Breast epithelium (tissue), 4 donors: ENCODE measurements around the gene AKT1S1. TPM values are rescaled to one million over a fixed set of nuclear protein-coding genes. Genes with fewer than 3 reads are reported as not detected.

ENCODE experiments used
- DNase-seq, 2 donors: peaks; one replicate each; pipeline ENCODE4 v3.0.0-alpha.2; 2019; ENCODE audit warnings: low spot score in 2 of 2
- H3K27ac ChIP-seq, 2 donors: fragments of 200-600 bp; sonication (generic) in 1 of 2; one replicate each; pipeline ENCODE4 v1.5.1; 2016 to 2019; ENCODE audit warnings: mild to moderate bottlenecking in 1 of 2
- H3K27me3 ChIP-seq, 2 donors: fragments of 200-600 bp; sonication (generic) in 1 of 2; one replicate each; pipeline versions ENCODE4 v1.5.1 to v1.6.0; 2017 to 2019; ENCODE audit warnings: control low read depth in 1 of 2, mild to moderate bottlenecking in 1 of 2
- H3K36me3 ChIP-seq: fragments of 200-600 bp; one replicate; pipeline ENCODE4 v1.5.1; 2019
- H3K4me1 ChIP-seq, 2 donors: fragments of 200-600 bp; sonication (generic); one replicate each; pipeline ENCODE4 v1.5.1; 2016 to 2019; ENCODE audit warnings: control low read depth in 1 of 2
- H3K4me3 ChIP-seq, 3 donors: fragments of 200-600 bp; sonication (generic); 1 replicate in 2 of 3; 2 replicates in 1 of 3; pipeline ENCODE4 v1.5.1; 2016 to 2019; ENCODE audit warnings: mild to moderate bottlenecking in 3 of 3, moderate library complexity in 2 of 3
- H3K9me3 ChIP-seq, 2 donors: fragments of 200-600 bp; sonication (generic) in 1 of 2; one replicate each; pipeline ENCODE4 v1.5.1; 2016 to 2019; ENCODE audit warnings: control low read depth in 1 of 2
- CTCF ChIP-seq, 3 donors: fragments of 450-650 bp; IDR thresholded peaks; one replicate each; pipeline ENCODE4 v1.5.1; 2016 to 2017; ENCODE audit warnings: antibody characterized with exemption in 3 of 3, mild to moderate bottlenecking in 3 of 3, moderate library complexity in 3 of 3
- POLR2A ChIP-seq: fragments of 450-650 bp; IDR thresholded peaks from one replicate; pipeline ENCODE4 v1.6.1; 2016; ENCODE audit warnings: antibody characterized with exemption, mild to moderate bottlenecking, moderate library complexity
- POLR2AphosphoS5 ChIP-seq, 3 donors: sonication (generic); formaldehyde crosslinking; IDR thresholded peaks; one replicate each; pipeline ENCODE4 v1.6.1; 2017; ENCODE audit warnings: antibody characterized with exemption in 3 of 3
- intact Hi-C: fragments of 100-400 bp; cut with DNase I; formaldehyde crosslinking; loops from one replicate; pipeline ENCODE4 v1.15.1; 2023; ENCODE audit warnings: low total_unique reads
- total RNA-seq, 3 donors: library from RNA; depleted of rRNA; stranded (reverse); fragments of >200 nt; gene quantifications; one replicate each; pipeline ENCODE4 v1.1.0, GENCODE V29; 2016

Gene AKT1S1
- total RNA-seq, 3 donors from 2014 or later, result 11.9 to 13.8 (median 12.5) TPM

- no peak for DNase-seq
- intact Hi-C loops, result no loop called here
Observed at GRCh38 chr19:49835562-49835961, 41.6 kb downstream of the AKT1S1 start.

GRCh38 chr19:49833599-49833998 lies 43.6 kb downstream of the AKT1S1 start:
- H3K36me3 ChIP-seq, result no peaks in the 10 kb centered on the region
- TF ChIP-seq POLR2AphosphoS5 (IDR thresholded peaks at IDR 0.05) (no peak), CTCF (IDR thresholded peaks at IDR 0.05) (no peak), POLR2A (no peak)
- intact Hi-C loops, result no loop called here
- H3K27me3 ChIP-seq, result no peaks in the 10 kb centered on the region
- H3K9me3 ChIP-seq, result no peaks in the 10 kb centered on the region
- no peak overlapping the region for H3K27ac ChIP-seq
- no peaks in the 10 kb centered on the region for H3K4me1 ChIP-seq
- no peak overlapping the region for H3K4me3 ChIP-seq
- no peak for DNase-seq

More at GRCh38 chr19:49835562-49835961, 41.6 kb downstream of the AKT1S1 start:
- Histone ChIP-seq H3K9me3 (no peaks in the 10 kb centered on the region), H3K27ac (no peak overlapping the region), H3K4me1 (no peaks in the 10 kb centered on the region), H3K4me3 (no peak overlapping the region), H3K36me3 (no peaks in the 10 kb centered on the region), H3K27me3 (no peaks in the 10 kb centered on the region)
- no peak for TF ChIP-seq POLR2AphosphoS5 (IDR thresholded peaks at IDR 0.05)

- Histone ChIP-seq H3K4me3 (no peak overlapping the region), H3K27ac (no peak overlapping the region), H3K4me1 (no peaks in the 10 kb centered on the region), H3K9me3 (no peaks in the 10 kb centered on the region), H3K36me3 (no peaks in the 10 kb centered on the region), H3K27me3 (no peaks in the 10 kb centered on the region)
- DNase-seq, result no peak
- intact Hi-C loops, result no loop called here
- TF ChIP-seq POLR2A (no peak), CTCF (IDR thresholded peaks at IDR 0.05) (no peak), POLR2AphosphoS5 (IDR thresholded peaks at IDR 0.05) (no peak)
Observed at GRCh38 chr19:49832556-49832955, 44.6 kb downstream of the AKT1S1 start.

GRCh38 chr19:49831592-49831991 lies 45.6 kb downstream of the AKT1S1 start:
- TF ChIP-seq POLR2A (no peak), CTCF (IDR thresholded peaks at IDR 0.05) (no peak), POLR2AphosphoS5 (IDR thresholded peaks at IDR 0.05) (no peak)
- Histone ChIP-seq H3K27me3 (no peaks in the 10 kb centered on the region), H3K27ac (no peak overlapping the region), H3K36me3 (no peaks in the 10 kb centered on the region), H3K9me3 (no peaks in the 10 kb centered on the region), H3K4me1 (no peaks in the 10 kb centered on the region), H3K4me3 (no peak overlapping the region)
- no peak for DNase-seq
- intact Hi-C loops, result no loop called here

GRCh38 chr19:49830766-49831165 lies 46.4 kb downstream of the AKT1S1 start:
- no peaks in the 10 kb centered on the region for H3K4me1 ChIP-seq
- intact Hi-C loops, result no loop called here
- H3K4me3 ChIP-seq, result no peak overlapping the region
- H3K27ac ChIP-seq, result no peak overlapping the region
- H3K27me3 ChIP-seq, result no peaks in the 10 kb centered on the region
- no peaks in the 10 kb centered on the region for H3K36me3 ChIP-seq
- DNase-seq, result no peak
- H3K9me3 ChIP-seq, result no peaks in the 10 kb centered on the region
- no peak for TF ChIP-seq POLR2A
- no peak for TF ChIP-seq POLR2AphosphoS5 (IDR thresholded peaks at IDR 0.05)
- no peak for TF ChIP-seq CTCF (IDR thresholded peaks at IDR 0.05)

GRCh38 chr19:49829721-49830120 lies 47.4 kb downstream of the AKT1S1 start:
- no peaks in the 10 kb centered on the region for H3K9me3 ChIP-seq
- H3K27ac ChIP-seq, result no peak overlapping the region
- DNase-seq, result no peak
- no peaks in the 10 kb centered on the region for H3K27me3 ChIP-seq
- H3K4me1 ChIP-seq, result no peaks in the 10 kb centered on the region
- no peak overlapping the region for H3K4me3 ChIP-seq
- intact Hi-C loops, result no loop called here
- no peak for TF ChIP-seq CTCF (IDR thresholded peaks at IDR 0.05)
- TF ChIP-seq POLR2A, result no peak
- no peak for TF ChIP-seq POLR2AphosphoS5 (IDR thresholded peaks at IDR 0.05)
- H3K36me3 ChIP-seq, result no peaks in the 10 kb centered on the region
